Measurements from ENCODE around the gene LPAR6.

DNA sequence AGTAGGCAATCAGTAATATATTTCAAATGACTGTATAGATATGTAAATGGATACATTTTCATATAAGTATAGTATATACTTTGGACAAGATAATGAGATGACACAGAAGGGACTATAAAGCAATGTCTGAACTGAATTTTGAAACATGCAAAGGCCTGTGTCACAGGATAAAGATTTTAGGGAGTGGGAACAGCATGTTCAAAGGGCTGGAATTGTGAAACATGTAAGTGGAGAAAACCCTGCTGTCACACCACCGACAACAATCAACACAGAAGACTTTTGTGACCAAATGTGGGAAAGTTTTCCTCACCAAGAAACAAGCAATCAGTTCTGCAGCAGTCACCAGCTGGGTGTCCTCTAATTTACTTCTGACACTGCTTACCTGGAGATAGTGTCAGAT, 42.9 kb downstream of the LPAR6 start:
- TF ChIP-seq CTCF (conservative IDR thresholded peaks at IDR 0.05; ENCODE audit: low read depth, low read length) = no peak
- no peak for TF ChIP-seq EZH2 (IDR thresholded peaks at IDR 0.05; ENCODE audit: low read length, unreplicated experiment)

Data from PC-3 (cell line).